ENCODE data around the gene CWC27.
"Not testable (repeated sequence)": the region's sequence is repeated elsewhere in the genome, so short reads cannot be mapped to it uniquely, and the experiment has no call there.

The CWC27 gene

GRCh38 chr5:64925123-64925522 is 156.4 kb downstream of the CWC27 start:
- DNase-seq (ENCODE audit: low read depth in 2 of 2) = no peak

GRCh38 chr5:64929833-64930232 is 161.1 kb downstream of the CWC27 start:
- DNase-seq (ENCODE audit: low read depth in 2 of 2) = no peak

DNA sequence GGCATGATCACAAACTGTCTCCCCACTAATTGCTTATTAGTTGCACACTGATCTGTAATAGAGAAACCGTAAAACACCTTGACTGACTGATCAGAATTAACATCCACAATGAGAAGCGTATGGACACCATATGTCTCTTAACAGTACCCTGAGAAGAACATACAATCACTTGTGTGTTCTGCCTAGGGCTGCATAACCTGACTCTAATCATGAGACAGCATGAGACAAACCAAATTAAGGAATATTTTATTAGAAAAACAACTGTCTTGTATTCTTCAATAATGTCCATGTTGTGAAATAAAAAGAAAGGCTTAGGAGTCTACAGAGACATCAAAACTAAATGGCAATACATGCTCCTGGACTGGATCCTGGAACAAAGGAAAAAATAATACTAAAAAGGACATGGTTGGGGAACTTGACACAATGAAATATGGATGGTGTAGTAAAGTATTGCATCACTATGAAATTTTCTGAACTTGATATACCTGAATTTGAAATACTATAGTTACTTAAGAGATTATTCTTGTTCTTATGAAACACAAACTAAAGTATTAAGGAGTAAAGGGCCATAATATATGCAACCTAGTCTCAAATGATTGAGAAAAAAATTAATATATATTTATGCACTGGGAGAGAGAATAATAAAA is 162.1 kb downstream of the CWC27 start:
- no peak for DNase-seq (ENCODE audit: low read depth in 2 of 2)

GRCh38 chr5:64939422-64939771 is 170.7 kb downstream of the CWC27 start:
- not testable (repeated sequence) for DNase-seq (ENCODE audit: low read depth in 2 of 2)

DNA sequence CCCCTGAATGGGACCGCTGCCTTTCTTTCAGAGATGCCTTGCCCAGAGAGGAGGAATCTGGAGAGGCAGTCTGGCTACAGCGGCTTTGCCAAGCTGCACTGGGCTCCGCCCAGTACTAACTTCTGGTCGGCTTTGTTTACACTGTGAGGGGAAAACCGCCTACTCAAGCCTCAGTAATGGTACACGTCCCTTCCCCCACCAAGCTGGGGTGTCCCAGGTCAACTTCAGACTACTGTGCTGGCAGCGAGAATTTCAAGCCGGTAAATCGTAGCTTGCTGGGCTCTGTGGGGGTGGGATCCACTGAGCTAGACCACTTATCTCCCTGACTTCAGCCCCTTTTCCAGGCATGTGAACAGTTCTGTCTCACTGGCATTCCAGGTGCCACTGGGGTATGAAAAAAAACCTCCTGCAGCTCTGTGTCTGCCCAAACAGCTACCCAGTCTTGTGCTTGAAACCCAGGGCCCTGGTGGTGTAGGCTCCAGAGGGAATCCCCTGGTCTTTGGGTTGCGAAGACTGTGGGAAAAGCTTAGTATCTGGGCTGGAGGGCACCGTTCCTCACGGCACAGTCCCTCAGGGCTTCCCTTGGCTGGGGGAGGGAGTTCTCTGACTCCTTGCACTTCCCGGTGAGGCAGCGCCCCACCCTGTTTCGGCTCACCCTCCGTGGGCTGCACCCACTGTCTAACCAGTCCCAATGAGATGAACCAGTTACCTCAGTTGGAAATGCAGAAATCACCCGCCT is 171.2 kb downstream of the CWC27 start:
- no peak for DNase-seq (ENCODE audit: low read depth in 2 of 2)

DNA sequence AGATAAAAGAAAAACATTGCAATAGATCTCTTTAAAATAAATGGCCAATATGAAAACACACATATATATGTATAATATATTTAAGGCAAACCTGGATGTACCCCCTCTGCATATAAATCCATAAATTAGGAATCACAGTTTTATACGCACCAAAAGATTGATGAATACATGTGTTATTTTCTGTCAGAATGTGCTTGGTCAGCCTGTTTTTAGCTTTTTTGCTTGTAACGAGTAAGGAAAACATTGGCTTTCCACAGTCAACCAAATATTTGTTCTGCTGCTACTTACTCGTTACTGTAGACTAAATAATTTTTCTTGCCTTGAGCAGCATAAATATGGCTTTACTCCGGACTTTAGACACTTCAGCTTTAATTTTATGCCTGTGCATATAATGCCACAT is 173.7 kb downstream of the CWC27 start:
- DNase-seq (ENCODE audit: low read depth in 2 of 2) = no peak

DNA sequence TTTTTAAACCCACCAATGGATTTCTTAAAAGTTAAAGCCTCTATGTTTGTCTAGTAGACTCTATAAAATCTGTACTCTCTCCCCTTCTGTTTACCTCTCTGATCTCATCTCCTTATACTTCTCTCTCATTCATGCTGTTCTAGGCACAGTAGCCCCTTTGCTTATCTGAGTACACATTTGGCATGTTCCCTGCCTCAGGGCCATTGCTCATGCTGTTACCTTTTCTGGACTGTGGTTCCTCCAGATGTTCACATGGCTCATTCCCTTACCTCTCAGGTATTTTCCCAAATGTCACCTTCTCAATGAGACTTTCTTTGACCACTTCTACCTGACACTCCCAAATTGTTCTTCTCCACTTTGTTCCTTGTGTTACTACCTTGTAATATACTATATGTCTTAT is 176.1 kb downstream of the CWC27 start:
- no peak for DNase-seq (ENCODE audit: low read depth in 2 of 2)

DNA sequence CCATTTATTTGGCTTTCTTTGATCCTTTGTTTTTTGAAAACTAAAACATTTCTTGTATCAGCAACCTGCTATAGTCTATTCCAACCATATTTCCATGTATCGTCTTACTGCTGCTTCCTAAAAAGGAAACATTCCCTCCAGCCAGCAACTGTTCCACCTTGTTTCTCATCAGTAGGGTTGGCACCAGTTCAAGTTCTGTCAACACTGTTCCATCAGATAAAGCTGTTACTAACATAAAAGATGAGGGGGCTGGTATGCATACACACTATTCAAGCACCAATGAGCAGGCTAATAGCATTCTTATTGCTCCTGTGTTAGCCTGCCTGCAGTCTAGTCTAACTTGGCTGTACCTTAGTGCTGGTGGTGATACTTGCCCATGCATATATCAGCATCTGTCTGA is 178.3 kb downstream of the CWC27 start:
- DNase-seq (ENCODE audit: low read depth in 2 of 2) = no peak

- DNase-seq (ENCODE audit: low read depth in 2 of 2) = no peak
Measured at GRCh38 chr5:64947801-64948200, 179.1 kb downstream of the CWC27 start.

DNA sequence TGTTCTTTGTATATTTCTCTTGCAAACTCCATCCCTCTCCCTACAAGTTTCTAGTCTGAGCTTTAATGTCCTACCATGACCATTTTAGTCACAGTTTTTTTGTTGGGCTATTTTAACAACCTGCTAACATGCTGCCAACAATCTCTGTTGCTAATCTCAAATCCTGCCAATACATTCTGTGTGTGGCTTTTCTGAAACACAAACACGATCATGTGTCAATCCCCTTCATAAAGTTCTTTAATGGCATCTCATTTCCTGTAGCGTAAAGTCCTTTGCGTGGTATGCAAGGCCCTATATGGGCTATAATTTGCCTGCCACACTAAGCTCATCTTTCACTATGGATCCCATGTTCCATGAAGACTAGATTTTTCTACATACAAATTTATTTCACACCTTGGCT is 180.6 kb downstream of the CWC27 start:
- no peak for DNase-seq (ENCODE audit: low read depth in 2 of 2)

GRCh38 chr5:64952951-64953673 is 184.4 kb downstream of the CWC27 start:
- no peak for DNase-seq (ENCODE audit: low read depth in 2 of 2)

DNA sequence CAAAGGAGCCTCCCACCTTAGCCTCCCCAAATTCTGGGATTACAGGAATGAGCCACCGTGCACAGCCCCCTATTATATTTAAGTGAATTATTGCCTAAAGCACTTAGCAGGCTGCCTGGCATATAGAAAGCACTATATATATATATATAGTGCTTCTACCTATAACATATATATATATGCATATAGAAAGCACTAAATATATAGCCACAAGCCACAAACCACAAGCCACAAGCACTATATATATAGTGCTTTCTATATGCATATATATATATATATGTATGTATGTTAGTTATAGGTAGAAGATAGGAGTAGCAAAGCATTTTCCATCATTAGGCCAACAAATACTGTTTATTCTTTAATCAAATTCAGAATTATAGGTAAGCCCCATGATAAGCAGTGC is 185.8 kb downstream of the CWC27 start:
- no peak for DNase-seq (ENCODE audit: low read depth in 2 of 2)

DNA sequence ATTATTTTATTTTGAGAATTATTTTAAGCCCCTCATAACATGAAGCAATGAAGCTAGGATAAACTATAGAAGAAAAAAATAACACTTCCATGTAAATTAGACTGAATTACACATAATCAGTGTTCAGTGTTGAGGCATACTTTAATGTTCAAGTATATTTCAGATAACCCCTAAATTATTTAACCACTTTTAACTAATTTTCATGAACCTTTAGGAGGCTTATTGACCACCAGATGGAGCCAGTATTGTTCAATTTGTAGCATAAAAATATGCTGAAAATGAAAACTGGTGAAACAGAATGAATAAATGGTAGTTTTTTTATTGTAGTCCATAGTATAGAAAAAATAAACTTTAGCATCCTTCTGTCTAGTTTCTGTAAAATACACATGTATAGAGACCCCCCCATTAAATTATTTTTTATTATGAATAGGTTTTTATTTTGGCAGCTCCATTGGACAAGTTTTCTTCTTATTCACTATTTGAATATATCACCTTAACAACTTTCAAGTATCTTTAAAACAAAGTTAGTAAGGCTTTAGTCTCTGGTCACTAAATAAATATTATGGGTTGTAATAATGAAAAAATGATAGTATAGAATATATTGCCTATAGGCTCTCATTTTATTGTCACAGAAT is 190.1 kb downstream of the CWC27 start:
- no peak for DNase-seq (ENCODE audit: low read depth in 2 of 2)

DNA sequence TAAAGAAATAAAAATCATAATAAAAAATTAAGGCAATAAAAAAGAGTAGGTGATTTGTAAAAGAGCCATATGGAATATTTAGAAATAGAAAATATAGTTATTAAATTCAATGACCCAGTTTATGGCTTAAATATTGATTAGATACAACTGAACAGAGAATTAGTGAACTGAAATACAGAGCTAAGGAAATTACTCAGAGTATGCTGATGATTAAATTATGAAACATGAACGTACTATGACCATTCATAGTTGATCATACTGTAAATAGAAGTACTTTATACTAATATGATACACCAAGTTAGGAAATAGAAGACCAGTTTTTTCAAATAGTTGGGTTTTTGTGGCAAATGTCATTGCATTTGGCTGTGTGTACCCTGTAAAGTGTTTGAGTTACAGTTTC is 194.5 kb downstream of the CWC27 start:
- no peak for DNase-seq (ENCODE audit: low read depth in 2 of 2)

GRCh38 chr5:64968591-64969110 is 199.9 kb downstream of the CWC27 start:
- DNase-seq (ENCODE audit: low read depth in 2 of 2) = no peak

GRCh38 chr5:64969578-64969977 is 200.8 kb downstream of the CWC27 start:
- no peak for DNase-seq (ENCODE audit: low read depth in 2 of 2)

GRCh38 chr5:64971513-64971912 is 202.8 kb downstream of the CWC27 start:
- DNase-seq (ENCODE audit: low read depth in 2 of 2) = no peak

DNA sequence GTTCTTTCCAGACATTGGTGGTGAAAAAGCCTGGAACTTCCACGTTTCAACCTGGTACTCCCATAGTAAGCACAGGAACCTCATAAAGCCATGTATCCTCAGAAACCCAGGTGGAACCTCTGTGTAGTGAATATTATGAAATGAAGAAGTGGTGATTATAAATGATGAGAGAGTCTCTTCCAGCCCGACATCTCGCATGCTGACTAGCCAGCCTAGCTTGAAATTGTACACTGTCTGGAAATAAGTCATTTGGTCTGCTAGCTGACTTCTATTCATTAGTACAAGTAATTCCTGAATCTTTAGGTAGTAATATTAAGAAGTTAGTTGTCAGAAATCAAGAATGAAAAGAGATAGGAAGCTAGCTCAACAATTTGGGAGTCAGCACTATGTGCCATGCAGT is 203.3 kb downstream of the CWC27 start:
- no peak for DNase-seq (ENCODE audit: low read depth in 2 of 2)

DNA sequence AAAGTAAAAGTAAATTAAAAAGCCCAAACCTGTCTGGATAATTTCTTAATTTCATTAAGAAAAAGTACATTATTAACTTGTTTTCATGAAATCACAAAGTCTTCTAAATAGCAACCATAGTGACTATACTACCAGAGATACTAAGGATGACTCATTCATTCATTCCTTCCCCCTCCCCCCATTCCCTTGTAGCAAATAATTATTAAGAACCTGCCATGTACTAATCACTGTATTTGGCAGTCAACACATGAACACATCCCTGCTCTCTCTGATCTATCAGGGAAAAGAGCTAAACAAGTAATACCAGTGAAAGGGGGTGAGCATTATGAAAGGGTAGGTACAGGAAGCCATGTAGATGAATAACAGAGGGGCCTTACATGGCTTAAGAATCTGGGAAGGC is 203.9 kb downstream of the CWC27 start:
- DNase-seq (ENCODE audit: low read depth in 2 of 2) = no peak

DNA sequence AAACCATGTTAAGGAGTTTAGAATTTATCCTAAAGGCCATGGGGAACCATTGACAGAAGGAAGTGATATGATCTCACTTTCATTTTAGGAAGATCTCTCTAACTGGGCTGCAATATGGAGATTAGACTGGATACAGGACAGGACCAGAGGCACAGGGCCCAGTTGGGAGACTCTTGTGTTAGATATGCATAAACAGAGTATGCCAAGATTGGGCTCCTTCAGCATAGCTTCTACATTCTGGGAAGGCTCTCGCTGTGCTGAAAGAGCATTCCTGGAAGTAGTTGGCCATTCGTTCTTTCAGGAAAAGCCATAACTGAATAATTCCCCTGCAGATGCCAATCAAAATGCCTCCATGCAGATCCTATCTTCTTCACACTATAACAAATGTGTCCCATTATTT is 204.5 kb downstream of the CWC27 start:
- DNase-seq (ENCODE audit: low read depth in 2 of 2) = no peak

- no peak for DNase-seq (ENCODE audit: low read depth in 2 of 2)
Measured at GRCh38 chr5:64977779-64978178, 209.0 kb downstream of the CWC27 start.

- no peak for DNase-seq (ENCODE audit: low read depth in 2 of 2)
Measured at GRCh38 chr5:64978546-64978945, 209.8 kb downstream of the CWC27 start.

Data from stimulated activated CD8-positive, alpha-beta memory T cell treated with anti-CD3 and anti-CD28 coated beads, Interleukin-7, amount 100 ng/mL, for 1 hour (primary cell).